A549 (cell line): Measurements from ENCODE around the gene LINC01488.

Experiments
- CEBPB ChIP-seq, 2 experiments: fragments of >200 bp in 1 of 2; sonication (Bioruptor Twin) in 1 of 2; formaldehyde crosslinking in 1 of 2; IDR thresholded peaks; 2 replicates each; pipeline ENCODE4 v1.6.1; 2012 to 2016
- MAFK ChIP-seq: fragments of 450-650 bp; IDR thresholded peaks from 2 replicates; pipeline ENCODE4 v1.6.1; 2014; ENCODE audit not compliant: partially characterized antibody
- MYC ChIP-seq: IDR thresholded peaks from 2 replicates; pipeline ENCODE4 v1.6.1; 2012; ENCODE audit warnings: mild to moderate bottlenecking, inconsistent platforms, low read length, improper control_type of control experiment, borderline replicate concordance
- POLR2A ChIP-seq: IDR thresholded peaks from 2 replicates; pipeline ENCODE4 v1.6.1; 2012; ENCODE audit warnings: mild to moderate bottlenecking, low read length
- TF ChIP-seq, protein P1 (sequence below): fragments of >200 bp; sonication (Bioruptor Twin); formaldehyde crosslinking; IDR thresholded peaks from 3 replicates; pipeline ENCODE4 v1.5.1; 2016

GRCh38 chr11:69496631-69497220 is 15.3 kb downstream of the LINC01488 start:
- no peak for TF ChIP-seq CEBPB (IDR thresholded peaks at IDR 0.05)
- no peak for TF ChIP-seq MYC
- TF ChIP-seq POLR2A = no peak
- TF ChIP-seq MAFK = no peak
- TF ChIP-seq, protein P1, sequence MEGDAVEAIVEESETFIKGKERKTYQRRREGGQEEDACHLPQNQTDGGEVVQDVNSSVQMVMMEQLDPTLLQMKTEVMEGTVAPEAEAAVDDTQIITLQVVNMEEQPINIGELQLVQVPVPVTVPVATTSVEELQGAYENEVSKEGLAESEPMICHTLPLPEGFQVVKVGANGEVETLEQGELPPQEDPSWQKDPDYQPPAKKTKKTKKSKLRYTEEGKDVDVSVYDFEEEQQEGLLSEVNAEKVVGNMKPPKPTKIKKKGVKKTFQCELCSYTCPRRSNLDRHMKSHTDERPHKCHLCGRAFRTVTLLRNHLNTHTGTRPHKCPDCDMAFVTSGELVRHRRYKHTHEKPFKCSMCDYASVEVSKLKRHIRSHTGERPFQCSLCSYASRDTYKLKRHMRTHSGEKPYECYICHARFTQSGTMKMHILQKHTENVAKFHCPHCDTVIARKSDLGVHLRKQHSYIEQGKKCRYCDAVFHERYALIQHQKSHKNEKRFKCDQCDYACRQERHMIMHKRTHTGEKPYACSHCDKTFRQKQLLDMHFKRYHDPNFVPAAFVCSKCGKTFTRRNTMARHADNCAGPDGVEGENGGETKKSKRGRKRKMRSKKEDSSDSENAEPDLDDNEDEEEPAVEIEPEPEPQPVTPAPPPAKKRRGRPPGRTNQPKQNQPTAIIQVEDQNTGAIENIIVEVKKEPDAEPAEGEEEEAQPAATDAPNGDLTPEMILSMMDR = no peak
